ENCODE results near the gene ASIC5.

ASIC5 gene

GRCh38 chr4:155780775-155781174, 85.3 kb downstream of the ASIC5 start:
- Mint-ChIP-seq H3K27ac (no peak overlapping the region), H3K9me3 (no peaks in the 10 kb centered on the region), H3K36me3 (ENCODE audit: low read depth) (no peaks in the 10 kb centered on the region), H3K4me1 (ENCODE audit: low read depth) (no peaks in the 10 kb centered on the region), H3K4me3 (no peak overlapping the region), H3K27me3 (ENCODE audit: low read depth) (no peaks in the 10 kb centered on the region)
- no peak for DNase-seq (ENCODE audit: low spot score)
